UCSD-AML1 (cell line): ENCODE measurements around the gene SYTL5.

ENCODE experiments used
- DNase-seq: peaks from one replicate; lab custom pipeline; 2025; ENCODE audit not compliant: unreplicated experiment; lab: John Stamatoyannopoulos, UW

Gene SYTL5

GRCh38 chrX:38087594-38087993 is 81.2 kb downstream of the SYTL5 start:
- DNase-seq: no peak

GRCh38 chrX:38089173-38089982 is 83.0 kb downstream of the SYTL5 start:
- no peak for DNase-seq

DNA sequence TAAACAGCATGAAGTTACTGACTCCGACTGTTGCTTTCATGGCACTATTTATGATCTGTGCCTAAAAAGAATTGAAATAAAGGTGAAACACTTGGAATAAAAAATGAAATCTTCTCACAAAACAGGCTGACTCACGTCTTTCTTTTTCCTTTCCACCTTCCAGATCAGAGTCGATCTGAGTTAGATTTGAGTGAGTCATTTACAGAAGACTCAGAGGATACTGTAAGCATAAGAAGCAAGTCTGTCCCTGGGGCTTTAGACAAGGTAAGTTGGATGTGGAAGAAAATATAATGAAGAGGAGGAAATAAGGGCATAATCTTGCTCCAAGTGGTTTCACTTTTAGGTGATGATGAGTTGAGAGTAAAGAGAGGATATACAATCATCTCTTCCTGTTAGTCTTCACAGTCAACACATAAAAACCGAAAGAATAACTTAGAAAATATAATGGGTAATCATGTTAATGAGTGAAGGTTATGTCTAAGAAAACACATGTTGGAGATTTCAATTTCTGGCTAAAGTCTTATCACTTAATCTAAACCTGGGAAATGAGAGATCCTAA is 89.7 kb downstream of the SYTL5 start:
- no peak for DNase-seq

- no peak for DNase-seq
Measured at GRCh38 chrX:38099688-38100087, 93.3 kb downstream of the SYTL5 start.

- no peak for DNase-seq
Measured at GRCh38 chrX:38102240-38102639, 95.9 kb downstream of the SYTL5 start.

GRCh38 chrX:38102875-38103274 is 96.5 kb downstream of the SYTL5 start:
- DNase-seq: no peak

DNA sequence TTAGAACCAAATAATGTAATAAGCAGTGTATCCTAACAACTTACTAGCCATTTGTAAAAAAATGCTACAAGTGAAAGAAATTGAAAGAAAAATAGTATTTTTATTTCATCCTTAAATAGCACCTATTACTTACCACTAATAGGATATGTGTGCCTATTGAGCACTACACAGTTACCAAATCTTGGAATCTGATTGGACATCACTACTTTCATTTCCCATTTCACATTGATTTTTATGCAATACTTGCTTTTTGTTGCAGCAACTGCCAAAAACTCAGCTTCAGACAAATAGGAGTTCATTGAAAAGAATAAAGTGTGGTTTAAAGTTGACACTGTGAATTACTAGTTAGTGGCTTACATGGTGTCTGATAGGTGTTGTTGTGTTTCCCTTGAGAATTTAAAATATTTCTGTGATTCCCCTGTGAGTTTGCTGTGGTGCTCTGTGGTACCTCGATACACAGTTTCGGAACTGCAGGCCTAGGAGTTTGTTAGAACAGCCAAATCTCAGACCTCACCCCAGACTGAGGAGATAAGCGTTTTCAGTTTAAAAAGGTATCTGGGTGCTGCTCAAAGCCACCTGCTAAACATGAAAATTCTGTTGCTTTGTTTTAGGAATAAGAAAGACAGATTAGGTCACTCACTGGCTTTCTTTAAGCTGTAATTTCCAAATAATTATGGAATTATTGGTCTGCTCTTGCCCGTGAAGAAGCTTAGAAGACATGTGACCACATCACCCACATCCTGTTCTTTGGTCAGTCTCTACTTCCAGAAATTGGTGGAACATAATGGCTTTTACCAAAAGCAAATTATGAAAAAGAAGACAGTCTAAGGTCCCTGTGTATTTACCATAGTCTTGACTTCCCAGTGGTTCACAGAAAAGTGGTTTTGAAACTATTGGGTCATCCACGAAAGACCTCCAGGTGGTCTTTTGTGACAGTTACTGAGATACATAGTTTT is 97.8 kb downstream of the SYTL5 start:
- DNase-seq: no peak

DNA sequence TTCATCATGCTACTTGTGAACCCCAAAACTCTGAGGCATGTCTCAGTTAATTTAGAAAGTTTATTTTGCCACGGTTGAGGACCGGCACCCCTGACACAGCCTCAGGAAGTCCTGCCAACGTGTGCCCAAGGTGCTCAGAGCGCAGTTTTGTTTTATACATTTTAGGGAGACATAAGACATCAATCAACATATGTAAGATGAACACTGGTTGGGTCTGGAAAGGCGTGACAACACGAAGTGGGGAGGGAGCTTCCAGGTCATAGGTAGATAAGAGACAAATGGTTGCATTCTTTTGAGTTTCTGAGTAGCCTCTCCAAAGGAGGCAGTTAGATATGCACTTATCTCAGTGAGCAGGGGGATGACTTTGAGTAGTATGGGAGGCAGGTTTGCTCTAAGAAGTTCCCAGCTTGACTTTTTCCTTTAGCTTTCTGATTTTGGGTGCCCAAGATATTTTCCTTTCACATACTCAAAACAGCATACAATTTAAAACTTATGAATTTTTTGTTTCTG is 98.9 kb downstream of the SYTL5 start:
- DNase-seq: no peak

GRCh38 chrX:38106991-38107655 is 100.8 kb downstream of the SYTL5 start:
- no peak for DNase-seq

- DNase-seq: no peak
Measured at GRCh38 chrX:38108364-38108763, 102.0 kb downstream of the SYTL5 start.

- DNase-seq: no peak
Measured at GRCh38 chrX:38109042-38109898, 102.9 kb downstream of the SYTL5 start.

- no peak for DNase-seq
Measured at GRCh38 chrX:38110231-38110630, 103.9 kb downstream of the SYTL5 start.

DNA sequence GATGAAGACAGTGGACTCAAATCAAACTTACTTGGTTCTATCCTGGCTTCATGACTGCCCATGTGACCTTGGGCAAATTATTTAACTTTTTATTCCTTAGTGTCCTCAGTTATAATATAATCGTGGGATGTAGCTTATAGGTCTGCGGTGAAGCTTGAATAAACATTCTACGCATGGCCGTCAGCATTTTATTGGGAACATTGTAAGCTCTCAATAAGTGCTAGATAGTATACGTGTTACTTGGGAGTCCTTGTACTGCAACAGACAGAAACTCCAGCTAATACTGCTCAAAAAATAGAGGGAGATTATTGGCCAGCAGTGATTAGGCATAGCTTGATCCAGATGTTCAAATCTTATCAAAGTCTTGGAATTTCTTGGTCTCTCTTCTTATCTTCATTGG is 104.8 kb downstream of the SYTL5 start:
- no peak for DNase-seq

DNA sequence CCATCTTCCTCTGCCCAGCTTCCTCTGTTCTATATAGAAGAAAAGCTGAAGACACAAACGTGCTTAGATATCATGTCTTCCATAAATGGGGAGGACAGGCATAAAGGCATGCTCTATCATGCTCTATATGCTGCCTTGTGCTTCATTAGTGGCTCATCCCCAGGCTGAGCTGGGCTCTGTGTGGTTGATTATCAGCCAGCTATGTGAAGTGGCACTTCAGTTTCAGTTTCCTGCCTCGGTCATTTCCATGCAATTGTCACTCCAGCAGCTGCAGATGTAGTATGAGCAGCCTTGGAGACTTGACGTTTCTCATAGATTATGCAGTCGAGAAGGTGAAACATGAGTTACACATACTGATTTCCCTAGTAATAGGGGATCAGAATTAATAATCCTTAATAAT is 106.2 kb downstream of the SYTL5 start:
- no peak for DNase-seq

DNA sequence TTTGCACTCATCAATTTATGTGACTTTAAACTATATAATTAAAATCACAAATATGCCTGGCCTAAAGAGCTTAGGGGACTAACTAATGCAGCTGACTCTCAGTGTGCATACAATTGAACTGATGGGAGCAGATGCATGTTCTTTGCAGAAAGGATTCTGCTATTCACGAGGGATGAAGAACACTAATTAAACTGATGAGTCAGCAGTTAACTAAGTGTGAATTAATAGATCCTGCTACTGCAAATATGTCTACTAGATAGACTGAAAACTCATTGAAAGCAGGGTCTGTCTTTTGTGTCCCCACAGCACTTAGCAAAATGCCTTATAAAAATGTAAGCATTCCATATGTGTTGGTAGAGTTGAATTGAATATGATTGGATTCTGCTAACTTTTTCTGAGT is 110.4 kb downstream of the SYTL5 start:
- DNase-seq: no peak

- no peak for DNase-seq
Measured at GRCh38 chrX:38117485-38117884, 111.1 kb downstream of the SYTL5 start.

DNA sequence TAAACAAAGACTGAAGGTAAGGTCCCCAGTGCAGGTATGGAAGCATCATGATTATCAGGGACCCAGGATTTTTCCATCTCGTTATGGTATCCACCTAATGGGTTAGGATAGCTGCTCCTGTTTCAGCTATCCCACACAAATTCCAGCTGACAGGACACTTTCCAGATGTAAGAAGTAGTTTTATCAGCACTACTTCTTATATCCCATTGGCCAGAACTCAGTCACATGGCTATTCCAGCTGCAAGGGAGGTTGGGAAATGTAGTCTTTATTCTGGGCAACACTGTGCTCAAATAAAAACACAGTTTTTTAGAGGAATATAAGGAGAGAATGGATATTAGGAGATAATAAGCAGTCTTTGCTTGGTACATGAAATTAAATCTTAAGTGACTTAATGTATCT is 117.6 kb downstream of the SYTL5 start:
- DNase-seq: no peak

GRCh38 chrX:38126179-38126578 is 119.8 kb downstream of the SYTL5 start:
- DNase-seq: no peak

DNA sequence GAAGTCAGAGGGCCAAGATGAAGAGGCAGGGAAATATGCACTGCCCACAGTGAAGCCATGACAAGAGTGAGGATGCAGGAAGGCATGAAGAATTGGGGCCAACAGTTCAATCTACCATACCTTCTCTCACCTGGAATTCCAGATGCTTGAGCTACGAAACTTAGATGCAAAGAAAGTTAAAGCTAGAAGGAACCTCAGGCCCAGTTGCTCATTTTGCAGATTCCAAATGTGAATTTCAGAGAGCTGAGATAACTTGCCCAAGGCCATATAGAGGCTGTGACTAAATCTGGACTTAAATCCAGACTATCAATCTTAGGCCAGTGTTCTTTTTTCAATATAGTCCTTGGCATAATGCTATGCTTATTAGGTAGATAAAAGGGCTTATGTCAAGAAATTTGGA is 121.6 kb downstream of the SYTL5 start:
- no peak for DNase-seq

GRCh38 chrX:38129366-38129765 is 123.0 kb downstream of the SYTL5 start:
- no peak for DNase-seq
